ENCODE results near the gene RGMA. TPM values are rescaled to one million over a fixed set of nuclear protein-coding genes. Genes with fewer than 3 reads are reported as not detected.

Gene RGMA
- polyA plus RNA-seq, 4 donors = 1.1 to 15.2 (median 2.1) TPM; not detected in 1

DNA sequence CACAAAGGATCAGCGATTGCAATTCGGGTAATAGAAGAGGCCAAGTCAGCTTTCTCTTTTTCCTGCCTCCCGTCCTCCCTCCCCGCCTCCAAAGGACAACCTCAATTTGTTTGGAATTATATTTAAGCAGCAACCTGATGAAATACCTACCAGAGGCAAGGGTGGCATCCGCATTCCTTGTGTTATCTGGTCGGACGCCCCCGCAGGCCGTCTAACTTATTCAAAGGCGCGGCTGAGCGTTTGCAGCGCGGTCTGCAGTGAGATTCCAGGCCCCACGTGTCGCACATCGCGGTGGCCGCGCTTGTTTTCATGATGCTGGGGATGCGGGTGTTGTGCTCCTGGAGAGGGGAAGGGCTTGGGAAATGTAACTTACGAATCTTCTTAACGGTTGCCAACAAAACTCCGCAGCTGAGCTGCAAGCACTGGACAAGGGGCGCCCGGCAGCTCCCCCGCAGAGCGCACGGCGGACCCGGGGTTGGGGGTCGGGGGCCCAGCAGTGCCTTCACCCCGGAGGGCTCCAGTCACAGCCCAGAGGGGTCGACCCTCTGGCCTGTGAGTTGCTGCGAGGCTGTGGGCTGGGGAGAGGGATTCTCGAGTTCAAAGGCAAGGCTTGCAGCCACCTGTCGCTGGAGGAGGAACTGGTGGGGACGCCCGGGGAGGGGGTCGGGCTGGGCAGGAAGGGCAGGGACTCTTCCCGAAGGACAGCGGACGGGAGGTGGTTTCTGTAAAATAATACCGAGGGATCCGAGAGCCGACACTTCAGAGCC, 20.5 kb upstream of the RGMA start:
- no peak for FAIRE-seq
- H3K4me3 ChIP-seq (ENCODE audit: low read depth in 1 of 3, low read length in 3 of 3) = no peak overlapping the region
- WGBS, 3 donors = 26 to 29% (median 27%) methylated on average over 44 to 46 of the region's 46 CpGs

DNA sequence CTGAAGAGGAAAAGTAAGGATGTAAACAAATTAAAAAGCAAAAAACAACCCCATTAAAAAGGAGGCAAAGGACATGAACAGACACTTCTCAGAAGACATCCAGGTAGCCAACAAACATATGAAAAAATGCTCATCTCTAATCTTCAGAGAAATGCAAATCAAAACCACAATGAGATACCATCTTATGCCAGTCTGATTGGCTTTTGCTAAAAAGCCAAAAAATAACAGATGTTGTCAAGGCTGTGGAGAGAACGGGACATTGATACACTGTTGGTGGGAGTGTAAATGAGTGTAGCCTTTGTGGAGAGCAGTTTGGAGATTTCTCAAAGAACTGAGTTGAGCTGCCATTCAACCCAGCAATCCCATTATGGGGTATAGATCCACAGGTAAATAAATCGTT, 18.6 kb upstream of the RGMA start:
- Histone ChIP-seq H3K27me3 (ENCODE audit: control insufficient read depth in 3 of 3, insufficient read depth in 3 of 3, low read length in 3 of 3) (peaks cover 0 to 25% (median 11%) of the 10 kb centered on the region in 3 donors), H3K9me3 (ENCODE audit: control insufficient read depth in 2 of 2, insufficient read depth in 1 of 2, low read depth in 1 of 2, low read length in 1 of 2) (no peaks in the 10 kb centered on the region), H3K27ac (ENCODE audit: low read depth in 1 of 3, low read length in 2 of 3) (no peak overlapping the region), H3K36me3 (ENCODE audit: control insufficient read depth in 3 of 3, insufficient read depth in 2 of 3, low read depth in 1 of 3, low read length in 3 of 3) (no peaks in the 10 kb centered on the region), H3K4me1 (ENCODE audit: control insufficient read depth in 3 of 3, insufficient read depth in 2 of 3, low read depth in 1 of 3, low read length in 2 of 3) (no peaks in the 10 kb centered on the region), H3K4me3 (ENCODE audit: low read depth in 1 of 3, low read length in 3 of 3) (no peak overlapping the region)
- DNase-seq (no peak), FAIRE-seq (no peak)
- 81 to 84% (median 83%) methylated on average over 2 of the region's 2 CpGs for WGBS, 3 donors

More for the DNA sequence above, 20.5 kb upstream of the RGMA start:
- no peaks in the 10 kb centered on the region for H3K9me3 ChIP-seq (ENCODE audit: control insufficient read depth in 2 of 2, insufficient read depth in 1 of 2, low read depth in 1 of 2, low read length in 1 of 2)
- no peaks in the 10 kb centered on the region for H3K4me1 ChIP-seq (ENCODE audit: control insufficient read depth in 3 of 3, insufficient read depth in 2 of 3, low read depth in 1 of 3, low read length in 2 of 3)
- peaks cover 0 to 25% (median 8%) of the 10 kb centered on the region in 3 donors for H3K27me3 ChIP-seq (ENCODE audit: control insufficient read depth in 3 of 3, insufficient read depth in 3 of 3, low read length in 3 of 3)
- no peaks in the 10 kb centered on the region for H3K36me3 ChIP-seq (ENCODE audit: control insufficient read depth in 3 of 3, insufficient read depth in 2 of 3, low read depth in 1 of 3, low read length in 3 of 3)
- no peak overlapping the region for H3K27ac ChIP-seq (ENCODE audit: low read depth in 1 of 3, low read length in 2 of 3)
- no peak for DNase-seq

DNA sequence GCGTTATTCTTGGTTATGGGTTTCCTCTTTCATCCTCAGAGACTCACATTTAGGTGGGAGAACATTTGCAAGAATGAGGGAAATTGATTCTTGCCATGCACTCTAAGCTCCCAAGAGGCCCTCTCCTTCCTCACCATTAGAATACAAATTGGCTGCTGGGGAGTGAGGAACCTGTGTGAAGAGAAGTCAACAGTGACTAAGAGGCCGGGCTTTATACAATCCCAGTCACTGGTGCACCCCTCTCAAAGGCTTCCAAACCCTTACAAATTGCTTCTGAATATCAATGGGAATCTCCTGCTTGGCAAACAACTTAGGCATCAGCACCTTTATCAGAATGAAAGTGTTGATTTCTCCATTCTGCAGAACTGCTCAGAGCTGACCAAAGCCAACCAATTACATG, 16.5 kb upstream of the RGMA start:
- WGBS, 3 donors = 71 to 79% (median 72%) methylated on average over 2 of the region's 2 CpGs
- DNase-seq (no peak), FAIRE-seq (no peak)
- Histone ChIP-seq H3K27me3 (ENCODE audit: control insufficient read depth in 3 of 3, insufficient read depth in 3 of 3, low read length in 3 of 3) (peaks cover 0 to 22% (median 8%) of the 10 kb centered on the region in 3 donors), H3K4me3 (ENCODE audit: low read depth in 1 of 3, low read length in 3 of 3) (no peak overlapping the region), H3K27ac (ENCODE audit: low read depth in 1 of 3, low read length in 2 of 3) (no peak overlapping the region), H3K9me3 (ENCODE audit: control insufficient read depth in 2 of 2, insufficient read depth in 1 of 2, low read depth in 1 of 2, low read length in 1 of 2) (no peaks in the 10 kb centered on the region), H3K4me1 (ENCODE audit: control insufficient read depth in 3 of 3, insufficient read depth in 2 of 3, low read depth in 1 of 3, low read length in 2 of 3) (no peaks in the 10 kb centered on the region), H3K36me3 (ENCODE audit: control insufficient read depth in 3 of 3, insufficient read depth in 2 of 3, low read depth in 1 of 3, low read length in 3 of 3) (no peaks in the 10 kb centered on the region)

DNA sequence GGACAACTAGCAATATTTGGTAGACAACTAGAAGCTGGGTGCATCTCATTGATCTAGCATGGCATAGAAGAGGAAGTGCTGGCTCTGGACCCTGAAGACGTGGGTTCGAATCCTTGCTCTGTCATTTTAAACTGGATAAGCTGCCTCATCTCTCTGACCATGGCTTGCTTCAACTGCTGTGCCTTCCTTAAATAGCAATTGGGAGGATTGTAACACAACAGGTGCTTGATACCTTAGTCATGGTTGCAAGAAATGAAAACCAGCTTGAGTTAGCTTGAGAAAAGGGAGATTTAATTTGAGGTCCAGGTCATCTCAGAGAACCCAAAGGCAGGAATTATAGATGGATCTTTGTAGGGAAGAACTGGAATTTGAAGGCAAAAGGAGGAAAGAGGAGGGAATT, 14.8 kb upstream of the RGMA start:
- Histone ChIP-seq H3K9me3 (ENCODE audit: control insufficient read depth in 2 of 2, insufficient read depth in 1 of 2, low read depth in 1 of 2, low read length in 1 of 2) (no peaks in the 10 kb centered on the region), H3K27me3 (ENCODE audit: control insufficient read depth in 3 of 3, insufficient read depth in 3 of 3, low read length in 3 of 3) (peaks cover 0 to 6% (median 2%) of the 10 kb centered on the region in 3 donors), H3K36me3 (ENCODE audit: control insufficient read depth in 3 of 3, insufficient read depth in 2 of 3, low read depth in 1 of 3, low read length in 3 of 3) (no peaks in the 10 kb centered on the region), H3K4me1 (ENCODE audit: control insufficient read depth in 3 of 3, insufficient read depth in 2 of 3, low read depth in 1 of 3, low read length in 2 of 3) (no peaks in the 10 kb centered on the region), H3K27ac (ENCODE audit: low read depth in 1 of 3, low read length in 2 of 3) (no peak overlapping the region), H3K4me3 (ENCODE audit: low read depth in 1 of 3, low read length in 3 of 3) (no peak overlapping the region)
- WGBS, 3 donors = 88 to 89% (median 88%) methylated on average over 2 of the region's 2 CpGs
- no peak for FAIRE-seq
- DNase-seq = no peak

DNA sequence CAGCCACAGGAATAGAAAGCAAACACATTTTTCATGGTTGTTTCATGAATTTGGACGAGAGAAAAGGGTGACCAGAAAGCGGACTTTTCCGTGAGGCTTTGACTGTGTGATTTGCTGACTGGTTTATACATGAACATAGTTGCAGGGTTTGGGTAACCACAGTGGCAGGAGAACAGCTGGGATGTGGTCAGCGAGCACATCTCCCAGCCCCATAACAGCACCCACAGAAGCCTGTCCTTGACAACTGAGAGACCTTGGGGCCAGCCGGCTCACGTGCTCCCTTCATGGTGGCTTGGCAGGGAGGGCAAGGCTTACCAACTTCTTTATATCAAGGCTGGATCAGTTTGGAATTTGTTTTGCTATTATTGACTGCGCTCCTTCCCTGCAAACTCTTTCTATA, 13.2 kb upstream of the RGMA start:
- Histone ChIP-seq H3K36me3 (ENCODE audit: control insufficient read depth in 3 of 3, insufficient read depth in 2 of 3, low read depth in 1 of 3, low read length in 3 of 3) (no peaks in the 10 kb centered on the region), H3K27me3 (ENCODE audit: control insufficient read depth in 3 of 3, insufficient read depth in 3 of 3, low read length in 3 of 3) (peaks cover 0 to 2% (median 0%) of the 10 kb centered on the region in 3 donors), H3K4me1 (ENCODE audit: control insufficient read depth in 3 of 3, insufficient read depth in 2 of 3, low read depth in 1 of 3, low read length in 2 of 3) (no peaks in the 10 kb centered on the region), H3K27ac (ENCODE audit: low read depth in 1 of 3, low read length in 2 of 3) (no peak overlapping the region), H3K4me3 (ENCODE audit: low read depth in 1 of 3, low read length in 3 of 3) (no peak overlapping the region), H3K9me3 (ENCODE audit: control insufficient read depth in 2 of 2, insufficient read depth in 1 of 2, low read depth in 1 of 2, low read length in 1 of 2) (no peaks in the 10 kb centered on the region)
- WGBS, 3 donors = 80 to 86% (median 81%) methylated on average over 7 of the region's 7 CpGs
- DNase-seq (no peak), FAIRE-seq (no peak)

DNA sequence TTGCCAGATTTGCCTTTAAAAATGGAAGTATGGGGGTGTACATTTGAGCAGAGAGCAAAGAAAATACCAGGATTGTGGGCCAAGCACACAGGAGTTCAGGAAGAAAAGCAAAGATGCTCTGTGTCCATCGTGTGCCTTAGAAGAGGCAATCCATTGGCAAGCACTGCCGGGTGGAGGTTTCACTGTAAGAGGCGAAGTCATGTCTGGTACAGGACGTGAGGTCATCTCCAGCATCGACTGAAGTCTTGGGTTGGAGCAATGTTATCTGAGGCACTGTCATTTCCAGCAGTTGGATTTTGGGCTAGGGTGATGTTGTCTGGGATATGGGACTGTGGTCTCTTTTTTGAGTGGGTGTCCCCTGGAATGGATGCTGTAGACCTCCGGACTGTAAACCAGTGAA, 4.8 kb upstream of the RGMA start:
- FAIRE-seq = no peak
- Histone ChIP-seq H3K4me3 (ENCODE audit: low read depth in 1 of 3, low read length in 3 of 3) (no peak overlapping the region), H3K27ac (ENCODE audit: low read depth in 1 of 3, low read length in 2 of 3) (no peak overlapping the region), H3K9me3 (ENCODE audit: control insufficient read depth in 2 of 2, insufficient read depth in 1 of 2, low read depth in 1 of 2, low read length in 1 of 2) (no peaks in the 10 kb centered on the region), H3K4me1 (ENCODE audit: control insufficient read depth in 3 of 3, insufficient read depth in 2 of 3, low read depth in 1 of 3, low read length in 2 of 3) (no peaks in the 10 kb centered on the region), H3K36me3 (ENCODE audit: control insufficient read depth in 3 of 3, insufficient read depth in 2 of 3, low read depth in 1 of 3, low read length in 3 of 3) (no peaks in the 10 kb centered on the region), H3K27me3 (ENCODE audit: control insufficient read depth in 3 of 3, insufficient read depth in 3 of 3, low read length in 3 of 3) (peaks cover 0 to 36% (median 3%) of the 10 kb centered on the region in 3 donors)
- DNase-seq = no peak
- WGBS, 3 donors = 85 to 88% (median 87%) methylated on average over 6 of the region's 6 CpGs

DNA sequence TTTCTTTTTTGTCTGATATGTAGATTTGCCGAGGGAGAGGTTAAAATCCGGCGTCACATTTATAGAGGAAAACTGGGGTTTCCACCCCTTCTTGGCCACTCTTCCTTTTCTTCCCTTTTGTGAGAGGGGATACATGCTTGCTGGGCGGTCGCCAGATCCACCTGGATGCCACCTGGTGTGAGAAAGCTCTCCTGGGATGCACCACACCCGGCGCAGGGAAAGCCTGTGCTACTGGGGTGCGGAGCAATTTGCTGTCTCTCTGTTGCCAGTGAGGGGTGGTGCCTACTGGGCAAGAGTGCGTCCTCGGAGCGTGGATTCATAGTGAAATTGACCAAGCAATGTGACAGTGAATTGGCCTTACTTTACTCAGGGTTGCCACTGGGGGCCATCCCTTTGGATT, 2.5 kb upstream of the RGMA start:
- Histone ChIP-seq H3K36me3 (ENCODE audit: control insufficient read depth in 3 of 3, insufficient read depth in 2 of 3, low read depth in 1 of 3, low read length in 3 of 3) (no peaks in the 10 kb centered on the region), H3K4me1 (ENCODE audit: control insufficient read depth in 3 of 3, insufficient read depth in 2 of 3, low read depth in 1 of 3, low read length in 2 of 3) (peaks cover 0 to 3% (median 0%) of the 10 kb centered on the region in 3 donors), H3K27me3 (ENCODE audit: control insufficient read depth in 3 of 3, insufficient read depth in 3 of 3, low read length in 3 of 3) (peaks cover 0 to 57% (median 3%) of the 10 kb centered on the region in 3 donors), H3K9me3 (ENCODE audit: control insufficient read depth in 2 of 2, insufficient read depth in 1 of 2, low read depth in 1 of 2, low read length in 1 of 2) (no peaks in the 10 kb centered on the region), H3K27ac (ENCODE audit: low read depth in 1 of 3, low read length in 2 of 3) (no peak overlapping the region), H3K4me3 (ENCODE audit: low read depth in 1 of 3, low read length in 3 of 3) (no peak overlapping the region)
- no peak for DNase-seq
- WGBS, 3 donors = 26 to 56% (median 54%) methylated on average over 11 of the region's 11 CpGs
- no peak for FAIRE-seq

DNA sequence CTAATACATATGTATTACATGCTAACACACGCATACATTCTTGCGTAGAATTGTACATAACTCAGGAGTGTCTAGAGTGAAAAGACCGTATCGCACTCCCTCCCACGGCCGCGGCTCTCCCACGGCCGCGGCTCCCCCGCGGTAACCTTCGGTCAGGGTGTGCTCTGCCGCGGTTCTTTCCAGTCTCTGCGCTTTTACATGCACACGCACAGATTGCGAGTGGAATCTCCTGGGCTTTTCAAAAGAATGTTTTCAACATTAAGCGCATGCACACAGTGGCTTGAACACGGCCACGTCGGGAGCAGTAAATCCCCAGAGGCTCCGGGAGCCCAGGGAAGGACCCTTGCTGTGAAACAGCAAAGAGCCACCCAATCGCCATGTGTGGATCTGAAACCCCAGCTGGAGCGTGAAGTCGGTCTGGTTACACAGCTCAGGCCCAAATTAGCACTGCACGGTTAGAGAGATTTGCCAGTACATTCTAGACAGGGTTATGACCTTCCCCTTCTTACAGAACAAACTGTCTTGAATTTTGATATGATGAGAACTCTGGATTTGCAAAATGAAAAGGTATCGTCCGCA, 805 bp upstream of the RGMA start:
- 8 to 11% (median 10%) methylated on average over 29 of the region's 29 CpGs for WGBS, 3 donors
- H3K4me3 ChIP-seq (ENCODE audit: low read depth in 1 of 3, low read length in 3 of 3) = peak overlapping the region in 1 of 3 donors; percentile 13
- FAIRE-seq (no peak), DNase-seq (peak in 1 of 2 donors; percentile 16)
- peaks cover 0 to 3% (median 0%) of the 10 kb centered on the region in 3 donors for H3K4me1 ChIP-seq (ENCODE audit: control insufficient read depth in 3 of 3, insufficient read depth in 2 of 3, low read depth in 1 of 3, low read length in 2 of 3)
- no peaks in the 10 kb centered on the region for H3K9me3 ChIP-seq (ENCODE audit: control insufficient read depth in 2 of 2, insufficient read depth in 1 of 2, low read depth in 1 of 2, low read length in 1 of 2)
- no peaks in the 10 kb centered on the region for H3K36me3 ChIP-seq (ENCODE audit: control insufficient read depth in 3 of 3, insufficient read depth in 2 of 3, low read depth in 1 of 3, low read length in 3 of 3)
- no peak overlapping the region for H3K27ac ChIP-seq (ENCODE audit: low read depth in 1 of 3, low read length in 2 of 3)
- H3K27me3 ChIP-seq (ENCODE audit: control insufficient read depth in 3 of 3, insufficient read depth in 3 of 3, low read length in 3 of 3) = peaks cover 0 to 66% (median 3%) of the 10 kb centered on the region in 3 donors
